Mononuclear cell (primary cell): Measurements from ENCODE around the gene SLC1A3. TPM values are rescaled to one million over a fixed set of nuclear protein-coding genes. Genes with fewer than 3 reads are reported as not detected.
A peak's percentile ranks its signal among the peaks of the same experiment; 100 is the strongest.

ENCODE experiments used
- H3K27me3 ChIP-seq: 2 replicates; pipeline ENCODE4 v1.6.0; 2011; ENCODE audit warnings: low read length, control low read depth; ENCODE audit not compliant: insufficient read depth
- H3K4me1 ChIP-seq: 2 replicates; pipeline ENCODE4 v1.5.1; 2011; ENCODE audit warnings: mild to moderate bottlenecking, low read length, control low read depth; ENCODE audit not compliant: insufficient read depth
- H3K4me3 ChIP-seq: 2 replicates; pipeline ENCODE4 v1.5.1; 2011; ENCODE audit warnings: mild to moderate bottlenecking, low read length, moderate library complexity
- H3K9me3 ChIP-seq: 2 replicates; pipeline ENCODE4 v1.5.1; 2011; ENCODE audit warnings: low read depth, mild to moderate bottlenecking, control low read depth, low read length
- total RNA-seq: library from RNA; depleted of rRNA; stranded (reverse); fragments of >200 nt; gene quantifications from one replicate; pipeline ENCODE4 v1.2.3, GENCODE V29; 2012

The SLC1A3 gene
- total RNA-seq, 1 donor, result 3.9 TPM

DNA sequence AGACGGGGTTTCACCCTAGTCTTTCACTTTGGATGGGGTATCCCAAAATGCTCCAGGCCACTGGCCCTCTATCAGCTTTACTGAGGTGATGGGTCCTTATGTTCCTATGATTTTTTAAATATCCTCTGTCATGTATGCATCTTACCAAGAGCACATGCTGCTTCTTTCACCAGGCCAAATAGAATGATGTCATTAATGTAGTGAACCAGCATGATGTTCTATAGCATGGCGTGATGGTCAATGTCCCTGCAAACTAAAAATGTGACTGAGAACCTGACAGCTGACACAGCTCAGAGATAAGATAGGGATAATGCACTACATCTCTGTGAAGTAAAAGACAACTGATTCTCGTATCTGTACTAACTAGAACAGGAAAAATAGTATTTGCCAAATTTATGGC lies 103.6 kb downstream of the SLC1A3 start:
- peaks cover 11% of the 10 kb centered on the region for H3K4me1 ChIP-seq

DNA sequence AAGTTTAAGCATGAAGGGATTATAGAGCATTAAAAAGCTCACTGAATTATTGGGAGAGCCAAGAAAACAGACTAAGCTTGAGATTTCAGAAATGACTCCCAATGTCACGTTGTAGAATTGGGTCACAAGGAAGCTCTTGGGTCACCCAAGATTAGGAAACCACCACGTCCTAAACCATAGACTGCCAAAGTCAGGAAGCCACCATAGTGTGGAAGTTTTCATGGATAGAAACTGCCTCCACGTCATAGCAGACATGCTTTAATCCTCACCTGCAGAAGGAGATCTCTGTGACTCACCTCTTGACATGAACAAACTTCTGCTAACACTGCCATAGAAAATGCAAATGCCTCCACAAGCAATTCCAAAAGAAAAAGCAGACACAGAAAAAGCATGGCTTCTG lies 106.3 kb downstream of the SLC1A3 start:
- Histone ChIP-seq H3K4me1 (peaks cover 11% of the 10 kb centered on the region), H3K27me3 (no peaks in the 10 kb centered on the region), H3K4me3 (no peak overlapping the region), H3K9me3 (peaks cover 2% of the 10 kb centered on the region)

More for the DNA sequence above, 103.6 kb downstream of the SLC1A3 start:
- Histone ChIP-seq H3K9me3 (peaks cover 7% of the 10 kb centered on the region), H3K4me3 (no peak overlapping the region), H3K27me3 (no peaks in the 10 kb centered on the region)

DNA sequence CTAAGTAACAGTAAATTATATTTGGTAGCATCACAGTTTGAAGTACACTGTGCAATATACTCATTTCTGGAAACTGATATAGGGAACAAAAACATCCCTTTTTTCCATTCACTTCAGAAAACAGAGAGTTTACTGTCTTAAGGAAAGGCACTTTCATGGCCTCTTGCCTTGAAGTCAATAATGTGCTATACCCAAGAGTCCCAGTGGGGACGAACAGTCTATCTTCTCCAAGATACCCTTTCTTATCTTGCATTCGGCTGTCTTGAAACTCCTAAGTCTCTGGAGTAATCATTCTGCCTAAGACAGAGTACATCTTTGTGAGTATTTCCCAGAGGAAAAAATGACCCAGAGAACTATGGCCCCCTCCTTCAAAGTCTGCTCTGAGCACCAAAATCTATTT lies 107.1 kb downstream of the SLC1A3 start:
- no peaks in the 10 kb centered on the region for H3K27me3 ChIP-seq
- peaks cover 11% of the 10 kb centered on the region for H3K4me1 ChIP-seq
- H3K4me3 ChIP-seq, result no peak overlapping the region
- H3K9me3 ChIP-seq, result no peaks in the 10 kb centered on the region

DNA sequence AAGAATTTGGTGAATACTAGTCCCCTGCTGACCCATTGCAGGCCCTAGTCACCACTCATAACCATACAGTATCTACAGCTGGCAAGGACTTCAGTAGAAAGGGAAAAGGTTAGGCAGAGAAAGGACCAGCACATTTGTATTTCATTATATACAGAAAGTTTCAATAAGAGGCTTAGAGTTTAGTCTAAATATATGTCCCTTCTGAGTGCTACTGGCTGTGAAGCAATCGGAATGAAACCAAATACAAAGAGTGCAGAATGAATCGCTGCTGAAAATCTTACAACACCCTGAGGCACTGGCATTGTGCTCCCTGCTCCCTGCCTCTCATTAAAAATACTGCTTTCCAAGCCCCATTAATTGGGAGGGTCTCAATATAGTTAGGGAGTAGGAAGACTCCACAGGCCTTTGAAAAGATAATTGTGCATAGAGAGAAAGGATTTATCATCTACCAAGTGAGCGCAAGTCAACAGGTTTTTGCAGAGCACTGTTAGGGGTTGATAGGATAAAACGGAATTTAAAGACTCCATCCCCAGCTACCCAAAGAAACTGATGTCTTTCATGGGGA lies 110.8 kb downstream of the SLC1A3 start:
- Histone ChIP-seq H3K4me1 (peaks cover 28% of the 10 kb centered on the region), H3K27me3 (no peaks in the 10 kb centered on the region), H3K9me3 (no peaks in the 10 kb centered on the region), H3K4me3 (no peak overlapping the region)

DNA sequence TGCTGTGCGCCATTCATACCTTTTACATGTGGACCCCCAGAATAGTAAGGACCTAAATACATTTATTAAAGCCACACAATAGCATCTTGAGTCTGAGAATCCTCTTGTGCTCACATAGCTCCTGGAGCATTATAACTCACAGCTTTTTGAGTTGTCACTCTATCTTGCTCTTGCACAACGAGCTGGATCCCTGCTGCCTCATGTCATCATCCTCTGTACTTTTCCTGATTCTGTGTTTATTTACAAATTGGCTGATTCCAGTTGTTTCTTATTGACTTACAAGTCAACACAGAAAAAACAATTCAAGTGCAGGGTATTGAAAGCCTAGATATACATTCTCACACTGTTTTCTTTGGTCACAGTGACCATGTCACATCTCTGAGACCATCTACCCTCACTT lies 112.9 kb downstream of the SLC1A3 start:
- Histone ChIP-seq H3K27me3 (no peaks in the 10 kb centered on the region), H3K4me1 (peaks cover 39% of the 10 kb centered on the region), H3K4me3 (no peak overlapping the region), H3K9me3 (no peaks in the 10 kb centered on the region)

DNA sequence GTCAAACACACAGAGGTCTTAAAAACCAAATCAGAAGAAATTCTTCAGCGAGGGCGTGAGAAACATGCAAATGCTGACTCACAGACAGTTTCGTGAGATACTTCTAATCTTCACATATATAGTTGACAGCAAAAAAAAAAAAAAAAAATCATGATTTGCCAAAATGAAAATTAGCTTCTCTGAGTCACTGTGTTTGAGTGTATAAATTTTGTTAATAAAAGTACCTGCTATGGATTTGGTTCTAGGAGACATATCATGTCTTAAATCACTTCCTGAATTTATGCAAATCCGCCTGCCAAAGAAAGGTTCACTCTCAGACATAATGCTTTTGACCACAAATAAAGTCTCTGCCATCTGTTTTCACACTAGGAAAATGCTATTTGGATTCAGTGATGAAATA lies 114.3 kb downstream of the SLC1A3 start:
- H3K4me1 ChIP-seq, result peaks cover 52% of the 10 kb centered on the region

DNA sequence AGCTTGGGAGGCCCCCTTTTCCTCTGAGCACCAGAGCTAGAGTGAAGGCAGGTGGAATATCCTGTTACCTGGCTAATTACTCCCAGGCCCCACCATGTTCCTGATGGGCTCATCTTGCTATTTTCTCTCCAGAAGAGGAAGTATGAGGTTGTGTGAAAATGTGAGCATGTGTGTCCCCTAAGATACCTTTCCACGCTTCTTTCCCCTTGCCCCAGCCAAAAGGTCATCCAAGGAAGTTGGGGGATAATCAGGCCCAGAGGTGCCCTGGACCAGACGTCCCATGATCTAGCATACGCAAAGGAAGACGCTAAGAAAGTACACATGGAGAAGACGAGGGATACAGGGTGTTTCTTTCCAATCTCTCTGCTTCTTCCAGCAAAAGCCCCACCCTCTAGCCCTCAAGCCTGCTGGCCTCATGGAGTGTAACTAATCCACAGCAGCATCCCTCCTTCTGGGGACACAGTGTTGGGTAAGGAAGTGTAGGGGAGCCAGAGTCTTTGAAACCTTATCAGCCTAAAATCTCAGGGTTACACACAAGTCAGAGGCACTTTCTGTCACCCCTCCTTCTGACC lies 115.3 kb downstream of the SLC1A3 start:
- Histone ChIP-seq H3K4me3 (no peak overlapping the region), H3K4me1 (peaks cover 52% of the 10 kb centered on the region), H3K27me3 (no peaks in the 10 kb centered on the region), H3K9me3 (no peaks in the 10 kb centered on the region)

More for the DNA sequence above, 114.3 kb downstream of the SLC1A3 start:
- H3K27me3 ChIP-seq, result no peaks in the 10 kb centered on the region
- H3K9me3 ChIP-seq, result no peaks in the 10 kb centered on the region
- no peak overlapping the region for H3K4me3 ChIP-seq

DNA sequence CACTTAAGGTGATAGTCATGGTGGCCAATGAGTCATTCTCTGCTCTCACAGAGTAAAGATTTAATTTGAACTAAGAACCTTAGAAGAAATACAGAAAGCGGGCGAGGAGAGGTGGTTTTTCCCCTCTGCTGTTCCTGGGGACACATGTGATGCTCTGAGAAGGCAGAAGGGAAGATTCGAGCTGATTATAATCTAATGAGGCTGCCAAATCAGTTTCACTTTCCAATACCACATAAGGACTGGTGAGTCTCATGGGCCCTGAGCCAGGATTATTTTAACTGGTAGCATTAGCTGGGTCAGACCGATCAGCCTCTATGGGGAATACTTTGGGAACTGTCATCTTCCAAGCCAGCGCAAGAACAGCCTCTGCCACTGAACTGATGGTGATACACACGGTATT lies 116.5 kb downstream of the SLC1A3 start:
- H3K4me1 ChIP-seq, result peaks cover 52% of the 10 kb centered on the region
- no peaks in the 10 kb centered on the region for H3K27me3 ChIP-seq
- H3K4me3 ChIP-seq, result no peak overlapping the region
- H3K9me3 ChIP-seq, result no peaks in the 10 kb centered on the region

DNA sequence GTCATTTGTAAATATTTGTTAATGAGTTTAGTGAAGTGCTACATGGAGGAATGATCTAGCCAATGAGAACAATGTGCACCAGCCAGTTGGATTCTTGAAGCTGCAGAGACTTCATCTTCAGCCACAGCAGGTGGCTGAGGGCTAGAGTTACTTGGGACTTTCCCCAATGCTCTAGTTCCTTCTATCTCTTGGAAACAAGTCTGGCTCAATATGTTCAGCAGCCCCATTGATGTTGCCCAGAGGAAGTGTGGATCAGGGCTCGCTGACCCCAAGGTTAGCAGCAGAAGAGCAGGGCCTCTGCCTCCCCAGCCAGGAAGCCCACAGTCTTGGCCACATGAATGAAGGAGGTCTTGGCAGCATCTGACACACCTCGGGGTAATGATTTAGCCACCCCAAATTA lies 117.5 kb downstream of the SLC1A3 start:
- Histone ChIP-seq H3K4me3 (no peak overlapping the region), H3K4me1 (peaks cover 52% of the 10 kb centered on the region), H3K27me3 (no peaks in the 10 kb centered on the region), H3K9me3 (no peaks in the 10 kb centered on the region)

DNA sequence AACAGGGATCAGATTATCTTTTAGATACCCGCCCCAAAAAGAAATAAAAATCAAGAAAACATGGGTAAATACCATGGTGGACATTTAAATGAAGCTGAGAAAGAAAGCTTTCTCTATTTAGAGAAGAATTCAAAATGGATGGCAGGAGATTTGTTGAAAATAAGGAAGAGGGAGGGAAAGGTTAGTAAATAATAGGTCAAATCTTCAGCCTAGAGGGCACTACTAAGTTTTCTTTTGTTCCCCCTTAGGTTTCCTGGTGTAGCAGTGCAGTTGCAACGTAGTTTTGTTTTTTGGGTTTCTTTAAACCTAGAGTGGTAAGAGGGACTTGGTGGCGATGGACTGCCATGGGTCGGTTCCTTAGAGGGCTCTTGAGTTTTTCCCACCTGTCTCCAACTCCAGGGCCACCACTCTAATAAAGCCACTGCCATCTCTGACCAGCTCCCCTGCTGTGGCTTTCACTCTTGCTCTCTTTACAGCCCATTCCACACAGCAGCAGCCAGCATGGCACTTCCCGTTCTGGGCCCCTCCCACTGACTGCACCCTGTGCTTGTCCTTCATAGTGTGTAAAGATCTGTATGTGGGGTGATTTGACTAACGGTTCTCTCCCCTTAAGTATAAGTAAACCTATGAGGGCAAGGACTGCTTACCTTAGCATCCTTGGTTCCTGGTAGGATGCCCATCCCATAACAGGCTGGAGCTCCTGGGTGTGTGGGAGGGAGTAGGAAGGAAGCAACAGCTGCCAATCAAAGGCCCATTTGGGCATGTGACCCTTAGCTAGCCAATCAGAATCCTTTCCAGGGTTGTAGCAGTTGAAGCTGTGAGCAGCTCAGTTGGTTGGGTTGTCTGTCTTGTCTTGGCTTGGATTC lies 118.3 kb downstream of the SLC1A3 start:
- H3K27me3 ChIP-seq, result no peaks in the 10 kb centered on the region
- H3K4me1 ChIP-seq, result peaks cover 52% of the 10 kb centered on the region
- peak overlapping the region; percentile 47 for H3K4me3 ChIP-seq
- no peaks in the 10 kb centered on the region for H3K9me3 ChIP-seq

DNA sequence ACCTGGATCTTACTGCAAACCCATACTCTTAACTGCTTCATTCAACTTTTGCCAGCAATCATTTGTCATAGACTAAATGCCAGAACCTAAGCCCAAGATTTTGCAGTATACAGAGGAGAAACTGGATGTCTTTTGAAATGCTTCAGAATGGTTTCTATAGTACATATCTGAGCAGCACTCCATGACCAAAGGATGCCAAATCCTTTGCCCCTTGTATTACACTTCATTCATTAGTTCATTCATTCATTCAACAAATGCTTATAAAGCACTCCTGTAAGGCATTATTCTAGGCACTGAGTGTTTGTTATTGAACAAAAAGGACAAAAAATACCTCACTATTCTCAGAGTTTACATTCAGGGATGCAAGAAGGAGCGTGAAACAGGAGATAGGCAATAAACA lies 119.9 kb downstream of the SLC1A3 start:
- Histone ChIP-seq H3K4me1 (peaks cover 43% of the 10 kb centered on the region), H3K4me3 (no peak overlapping the region), H3K9me3 (no peaks in the 10 kb centered on the region), H3K27me3 (no peaks in the 10 kb centered on the region)

DNA sequence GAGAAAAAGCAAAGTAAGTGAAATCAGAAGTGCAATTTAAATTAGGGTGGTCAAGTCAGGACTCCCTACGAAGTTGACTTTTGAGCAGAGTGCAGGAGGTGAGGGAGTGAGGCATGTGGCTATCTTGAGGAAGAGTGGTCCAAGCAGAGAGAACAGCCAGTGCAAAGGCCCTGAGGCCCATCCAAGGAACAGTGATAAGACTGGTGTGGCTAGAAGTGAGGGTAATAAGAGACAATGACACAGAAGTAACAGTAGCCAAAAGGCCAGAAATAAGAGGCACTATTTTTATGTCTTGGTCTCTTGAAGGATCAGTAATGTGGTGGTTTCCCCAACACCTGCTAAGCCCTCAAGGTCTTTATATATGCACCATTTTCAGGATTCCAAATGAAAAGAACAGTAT lies 120.4 kb downstream of the SLC1A3 start:
- H3K9me3 ChIP-seq, result no peaks in the 10 kb centered on the region
- peaks cover 38% of the 10 kb centered on the region for H3K4me1 ChIP-seq
- H3K4me3 ChIP-seq, result no peak overlapping the region
- H3K27me3 ChIP-seq, result no peaks in the 10 kb centered on the region

DNA sequence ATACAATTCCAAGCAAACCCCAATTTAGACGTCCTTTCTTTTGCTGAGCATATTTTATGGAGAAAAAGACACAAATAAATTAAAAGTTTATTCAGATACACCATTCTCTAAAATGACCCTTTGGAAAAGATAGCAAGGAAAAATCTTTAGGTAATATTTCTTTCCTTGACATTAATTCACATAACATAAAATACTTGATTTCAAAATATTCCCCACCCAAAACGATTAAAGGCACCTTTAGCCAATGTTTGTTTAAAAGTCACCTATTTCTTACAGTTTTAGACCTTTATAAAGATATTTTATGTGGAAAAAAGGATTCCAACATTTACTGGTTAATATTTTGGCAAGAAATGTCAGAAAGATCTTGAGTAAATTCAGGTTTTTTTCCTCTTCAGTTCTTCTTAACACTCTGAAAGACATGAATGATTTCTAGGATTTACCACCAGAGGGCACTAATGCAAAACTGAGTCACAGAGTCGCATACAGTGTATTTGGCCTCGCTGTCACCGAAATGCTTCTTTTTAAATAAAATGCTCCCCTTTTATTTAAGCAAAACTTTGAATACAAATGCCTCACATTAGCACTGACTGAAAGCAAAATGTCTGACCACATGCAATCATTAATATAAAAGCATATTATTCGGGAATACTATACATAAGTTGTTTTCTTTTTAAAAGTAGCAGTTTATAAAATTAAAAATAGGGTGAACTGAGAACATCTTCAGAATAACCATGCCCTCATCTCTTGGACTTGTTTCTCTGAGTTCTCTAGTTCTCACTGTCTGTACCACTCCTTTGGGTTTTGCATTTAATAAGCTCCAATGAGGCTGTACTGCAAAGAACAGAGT lies 122.5 kb downstream of the SLC1A3 start:
- Histone ChIP-seq H3K9me3 (no peaks in the 10 kb centered on the region), H3K4me1 (peaks cover 17% of the 10 kb centered on the region), H3K4me3 (no peak overlapping the region), H3K27me3 (no peaks in the 10 kb centered on the region)

DNA sequence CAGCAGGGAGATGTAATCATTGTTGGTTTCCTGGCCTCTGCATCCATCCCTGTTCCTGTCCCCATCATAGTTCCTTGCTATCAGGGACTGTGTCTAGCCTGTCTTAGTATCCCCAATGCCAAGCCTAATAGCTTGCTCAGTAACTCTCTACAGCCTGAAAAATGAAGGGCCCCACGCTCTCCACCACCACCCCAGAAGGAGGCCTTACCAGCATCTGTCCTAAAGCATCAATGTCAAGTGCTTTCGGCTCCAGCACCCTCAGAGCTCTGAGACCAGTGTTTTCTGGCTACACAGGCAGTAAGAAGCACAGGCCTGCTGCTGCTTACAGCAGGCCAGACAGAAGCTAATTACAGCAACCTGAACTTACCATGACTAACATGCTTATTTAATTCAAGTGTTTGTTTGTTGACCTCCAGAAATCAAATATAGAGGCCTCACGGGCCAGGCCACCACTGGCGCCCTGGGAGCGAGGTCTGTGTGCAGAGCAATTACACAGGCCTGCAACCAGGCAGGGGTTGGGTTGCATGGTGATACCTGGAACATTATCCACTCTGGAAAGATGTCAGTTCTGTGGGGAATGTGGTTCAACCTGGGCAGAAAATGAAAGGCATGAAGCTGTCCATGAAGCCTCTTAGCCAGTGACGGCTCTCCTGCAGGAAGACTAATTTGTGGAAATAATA lies 124.3 kb downstream of the SLC1A3 start:
- H3K4me3 ChIP-seq, result no peak overlapping the region
- no peaks in the 10 kb centered on the region for H3K9me3 ChIP-seq
- no peaks in the 10 kb centered on the region for H3K4me1 ChIP-seq
- no peaks in the 10 kb centered on the region for H3K27me3 ChIP-seq
